Prostate gland (tissue), 2 donors: ENCODE data around the gene TMEM135. TPM values are rescaled to one million over a fixed set of nuclear protein-coding genes. Genes with fewer than 3 reads are reported as not detected.

Experiments
- DNase-seq: peaks from one replicate; pipeline ENCODE4 v3.0.0-alpha.2; 2019; ENCODE audit warnings: low spot score
- H3K27ac ChIP-seq, 2 donors: fragments of 200-600 bp; sonication (generic); 2 replicates each; pipeline ENCODE4 v1.5.1; 2017 to 2019
- H3K27me3 ChIP-seq: fragments of 200-600 bp; sonication (generic); replicated peaks from 2 replicates; pipeline ENCODE4 v1.5.1; 2019; ENCODE audit not compliant: insufficient read depth
- H3K36me3 ChIP-seq, 2 donors: fragments of 200-600 bp; sonication (generic); 1 replicate in 1 of 2; 2 replicates in 1 of 2; pipeline versions ENCODE4 v1.5.1 to v1.8.1; 2017 to 2019
- H3K4me1 ChIP-seq: fragments of 200-600 bp; sonication (generic); replicated peaks from 2 replicates; pipeline ENCODE4 v1.5.1; 2019
- H3K4me3 ChIP-seq, 2 donors: fragments of 200-600 bp; sonication (generic); 2 replicates each; pipeline ENCODE4 v1.5.1; 2017 to 2019
- H3K9me3 ChIP-seq: fragments of 200-600 bp; sonication (generic); 2 replicates; pipeline ENCODE4 v1.5.1; 2017
- POLR2A ChIP-seq: fragments of 450-650 bp; IDR thresholded peaks from one replicate; pipeline ENCODE4 v1.6.1; 2016; ENCODE audit warnings: antibody characterized with exemption, mild to moderate bottlenecking
- POLR2AphosphoS5 ChIP-seq: sonication (generic); formaldehyde crosslinking; IDR thresholded peaks from one replicate; pipeline ENCODE4 v1.6.1; 2017; ENCODE audit warnings: antibody characterized with exemption
- WGBS: methylation state at CpG from one replicate; pipeline ENCODE4 v1.1.5; 2018; 5-methylcytosine and 5-hydroxymethylcytosine counted together
- intact Hi-C: fragments of 100-400 bp; cut with DNase I; formaldehyde crosslinking; loops from one replicate; pipeline ENCODE4 v1.14.2; 2022
- total RNA-seq, 2 donors: library from RNA; depleted of rRNA; stranded (reverse); fragments of >200 nt; gene quantifications; one replicate each; pipeline ENCODE4 v1.1.0, GENCODE V29; 2016
- TF ChIP-seq, protein P1 (sequence below), 4 experiments: fragments of 200-600 bp in 2 of 4; fragments of 450-650 bp in 2 of 4; sonication (generic) in 2 of 4; IDR thresholded peaks; 1 replicate in 3 of 4; 2 replicates in 1 of 4; pipeline ENCODE4 v1.5.1; 2016 to 2019; ENCODE audit warnings: antibody characterized with exemption in 4 of 4, mild to moderate bottlenecking in 2 of 4, moderate library complexity in 2 of 4

TMEM135 gene
- total RNA-seq, 2 donors from 2014 or later: 22.3 to 42.1 TPM

- WGBS: 46% methylated on average over 3 of the region's 3 CpGs
- intact Hi-C loops: no loop called here
- Histone ChIP-seq H3K4me1 (no peaks in the 10 kb centered on the region), H3K27me3 (no peaks in the 10 kb centered on the region), H3K4me3 (no peak overlapping the region), H3K36me3 (no peaks in the 10 kb centered on the region), H3K9me3 (no peaks in the 10 kb centered on the region), H3K27ac (no peak overlapping the region)
- no peak for DNase-seq
- TF ChIP-seq, protein P1, sequence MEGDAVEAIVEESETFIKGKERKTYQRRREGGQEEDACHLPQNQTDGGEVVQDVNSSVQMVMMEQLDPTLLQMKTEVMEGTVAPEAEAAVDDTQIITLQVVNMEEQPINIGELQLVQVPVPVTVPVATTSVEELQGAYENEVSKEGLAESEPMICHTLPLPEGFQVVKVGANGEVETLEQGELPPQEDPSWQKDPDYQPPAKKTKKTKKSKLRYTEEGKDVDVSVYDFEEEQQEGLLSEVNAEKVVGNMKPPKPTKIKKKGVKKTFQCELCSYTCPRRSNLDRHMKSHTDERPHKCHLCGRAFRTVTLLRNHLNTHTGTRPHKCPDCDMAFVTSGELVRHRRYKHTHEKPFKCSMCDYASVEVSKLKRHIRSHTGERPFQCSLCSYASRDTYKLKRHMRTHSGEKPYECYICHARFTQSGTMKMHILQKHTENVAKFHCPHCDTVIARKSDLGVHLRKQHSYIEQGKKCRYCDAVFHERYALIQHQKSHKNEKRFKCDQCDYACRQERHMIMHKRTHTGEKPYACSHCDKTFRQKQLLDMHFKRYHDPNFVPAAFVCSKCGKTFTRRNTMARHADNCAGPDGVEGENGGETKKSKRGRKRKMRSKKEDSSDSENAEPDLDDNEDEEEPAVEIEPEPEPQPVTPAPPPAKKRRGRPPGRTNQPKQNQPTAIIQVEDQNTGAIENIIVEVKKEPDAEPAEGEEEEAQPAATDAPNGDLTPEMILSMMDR (IDR thresholded peaks at IDR 0.05): no peak
- no peak for TF ChIP-seq POLR2AphosphoS5
- TF ChIP-seq POLR2A: no peak
Observed at GRCh38 chr11:87082590-87082989, 44.9 kb downstream of the TMEM135 start.

GRCh38 chr11:87083029-87083428 is 45.3 kb downstream of the TMEM135 start:
- 75% methylated on average over 2 of the region's 2 CpGs for WGBS
- H3K36me3 ChIP-seq: no peaks in the 10 kb centered on the region
- intact Hi-C loops: no loop called here
- no peak overlapping the region for H3K27ac ChIP-seq
- DNase-seq: no peak
- no peak overlapping the region for H3K4me3 ChIP-seq
- TF ChIP-seq POLR2AphosphoS5 (no peak), POLR2A (no peak)
- TF ChIP-seq, protein P1 (IDR thresholded peaks at IDR 0.05): no peak
- no peaks in the 10 kb centered on the region for H3K27me3 ChIP-seq
- no peaks in the 10 kb centered on the region for H3K4me1 ChIP-seq
- no peaks in the 10 kb centered on the region for H3K9me3 ChIP-seq

GRCh38 chr11:87092159-87092558 is 54.4 kb downstream of the TMEM135 start:
- Histone ChIP-seq H3K4me3 (no peak overlapping the region), H3K36me3 (no peaks in the 10 kb centered on the region), H3K4me1 (no peaks in the 10 kb centered on the region), H3K9me3 (no peaks in the 10 kb centered on the region), H3K27ac (no peak overlapping the region), H3K27me3 (no peaks in the 10 kb centered on the region)
- whole genome bisulfite sequencing: 94% methylated on average over 2 of the region's 2 CpGs
- TF ChIP-seq, protein P1 (IDR thresholded peaks at IDR 0.05): no peak
- TF ChIP-seq POLR2AphosphoS5 (no peak), POLR2A (no peak)
- intact Hi-C loops: no loop called here
- no peak for DNase-seq

- Histone ChIP-seq H3K4me1 (no peaks in the 10 kb centered on the region), H3K27ac (no peak overlapping the region), H3K9me3 (no peaks in the 10 kb centered on the region), H3K36me3 (no peaks in the 10 kb centered on the region), H3K27me3 (no peaks in the 10 kb centered on the region), H3K4me3 (no peak overlapping the region)
- intact Hi-C loops: no loop called here
- TF ChIP-seq, protein P1 (IDR thresholded peaks at IDR 0.05): no peak
- no peak for DNase-seq
Observed at GRCh38 chr11:87092567-87092966, 54.8 kb downstream of the TMEM135 start.

DNA sequence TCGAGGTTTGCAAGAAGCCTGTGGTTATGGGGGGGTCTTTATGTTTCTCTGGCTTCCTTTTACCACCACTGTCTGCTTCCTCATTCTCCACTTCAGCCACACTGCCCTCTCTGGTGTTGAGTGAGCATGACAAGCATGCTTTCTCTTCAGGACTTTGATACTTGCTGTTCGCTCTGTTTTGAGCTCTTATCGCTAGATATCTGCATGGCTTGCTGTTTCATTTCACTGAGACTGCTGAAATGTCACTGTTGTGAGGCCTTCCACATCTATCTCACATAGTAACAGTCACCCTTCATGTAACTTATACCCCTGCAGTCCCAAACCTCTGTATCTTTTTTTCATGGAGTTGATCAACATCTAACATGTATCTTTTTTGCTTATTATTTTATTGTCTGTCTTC is 59.8 kb downstream of the TMEM135 start:
- DNase-seq: no peak
- no peaks in the 10 kb centered on the region for H3K9me3 ChIP-seq
- no peaks in the 10 kb centered on the region for H3K27me3 ChIP-seq
- no peak overlapping the region for H3K27ac ChIP-seq
- no peaks in the 10 kb centered on the region for H3K36me3 ChIP-seq
- H3K4me1 ChIP-seq: no peaks in the 10 kb centered on the region
- TF ChIP-seq POLR2A: no peak
- TF ChIP-seq, protein P1 (IDR thresholded peaks at IDR 0.05): peak in 2 of 4 experiments; percentile 8 to 31
- TF ChIP-seq POLR2AphosphoS5: no peak
- no peak overlapping the region for H3K4me3 ChIP-seq
- intact Hi-C loops: no loop called here
- 64% methylated on average over 3 of the region's 3 CpGs for WGBS
